HG02943 (cell line): Measurements from ENCODE around the gene HUWE1.
"Not testable (repeated sequence)": the region's sequence is repeated elsewhere in the genome, so short reads cannot be mapped to it uniquely, and the experiment has no call there.

Experiments used
- ATAC-seq: cut with Tn5 transposase; IDR thresholded peaks from one replicate; pipeline ENCODE4 v1.9.1; 2021; ENCODE audit warnings: mild to moderate bottlenecking, low read depth, moderate library complexity; ENCODE audit not compliant: unreplicated experiment

The HUWE1 gene

GRCh38 chrX:53686151-53686885, at the start of gene HUWE1:
Gene HUWE1 (minus strand): TSS chrX:53686719. CDS start chrX:53654107, 32,612 bp downstream.
- ATAC-seq = peak; percentile 54

- ATAC-seq = no peak
Observed at GRCh38 chrX:53732797-53733196, 46.3 kb upstream of the HUWE1 start.

- ATAC-seq = no peak
Observed at GRCh38 chrX:53729751-53730150, 43.2 kb upstream of the HUWE1 start.

GRCh38 chrX:53728506-53728905, 42.0 kb upstream of the HUWE1 start:
- no peak for ATAC-seq

GRCh38 chrX:53724872-53725271, 38.4 kb upstream of the HUWE1 start:
- ATAC-seq = no peak

- ATAC-seq = no peak
Observed at GRCh38 chrX:53723381-53723780, 36.9 kb upstream of the HUWE1 start.

- not testable (repeated sequence) for ATAC-seq
Observed at GRCh38 chrX:53721610-53722009, 35.1 kb upstream of the HUWE1 start.

GRCh38 chrX:53719666-53720065, 33.1 kb upstream of the HUWE1 start:
- not testable (repeated sequence) for ATAC-seq

- ATAC-seq = no peak
Observed at GRCh38 chrX:53718073-53718472, 31.6 kb upstream of the HUWE1 start.

GRCh38 chrX:53717205-53717604, 30.7 kb upstream of the HUWE1 start:
- ATAC-seq = no peak

- no peak for ATAC-seq
Observed at GRCh38 chrX:53716328-53717088, 30.0 kb upstream of the HUWE1 start.

GRCh38 chrX:53715346-53715924, 28.9 kb upstream of the HUWE1 start:
- no peak for ATAC-seq

GRCh38 chrX:53714580-53715345, 28.2 kb upstream of the HUWE1 start:
- ATAC-seq = peak; percentile 70

GRCh38 chrX:53713987-53714579, 27.6 kb upstream of the HUWE1 start:
- no peak for ATAC-seq

- ATAC-seq = no peak
Observed at GRCh38 chrX:53711436-53711835, 24.9 kb upstream of the HUWE1 start.

- ATAC-seq = no peak
Observed at GRCh38 chrX:53704854-53705253, 18.3 kb upstream of the HUWE1 start.

- ATAC-seq = no peak
Observed at GRCh38 chrX:53704294-53704693, 17.8 kb upstream of the HUWE1 start.

- no peak for ATAC-seq
Observed at GRCh38 chrX:53695946-53696549, 9.5 kb upstream of the HUWE1 start.

GRCh38 chrX:53694642-53695041, 8.1 kb upstream of the HUWE1 start:
- no peak for ATAC-seq

- ATAC-seq = no peak
Observed at GRCh38 chrX:53688300-53688699, 1.8 kb upstream of the HUWE1 start.
